IPS-20b (cell line): ENCODE measurements around the gene KLC1.

Experiments
- H3K27ac ChIP-seq: one replicate; pipeline ENCODE4 v1.5.1; 2013; ENCODE audit warnings: low read length
- H3K27me3 ChIP-seq: 2 replicates; pipeline ENCODE4 v1.6.1; 2013; ENCODE audit warnings: mild to moderate bottlenecking, low read length, inconsistent platforms; ENCODE audit not compliant: insufficient read depth
- H3K36me3 ChIP-seq: 2 replicates; pipeline ENCODE4 v1.6.1; 2013; ENCODE audit warnings: low read depth, mild to moderate bottlenecking, inconsistent platforms, low read length, moderate library complexity; ENCODE audit not compliant: insufficient read depth
- H3K4me1 ChIP-seq: 2 replicates; pipeline ENCODE4 v1.6.1; 2013; ENCODE audit warnings: mild to moderate bottlenecking, control low read depth, inconsistent platforms, low read length, moderate library complexity; ENCODE audit not compliant: insufficient read depth
- H3K4me3 ChIP-seq: 2 replicates; pipeline ENCODE4 v1.5.1; 2013; ENCODE audit warnings: mild to moderate bottlenecking, low read length, inconsistent platforms
- H3K9ac ChIP-seq: 2 replicates; pipeline ENCODE4 v1.6.1; 2013; ENCODE audit warnings: low read depth, mild to moderate bottlenecking, inconsistent platforms, low read length, moderate library complexity
- H3K9me3 ChIP-seq: 2 replicates; pipeline ENCODE4 v1.6.1; 2013; ENCODE audit warnings: mild to moderate bottlenecking, low read depth, low read length, inconsistent platforms; ENCODE audit not compliant: insufficient read depth

Gene KLC1

GRCh38 chr14:103710771-103711377 is 81.9 kb downstream of the KLC1 start:
- Histone ChIP-seq H3K9me3 (no peaks in the 10 kb centered on the region), H3K36me3 (peaks cover 49% of the 10 kb centered on the region), H3K27ac (no peak overlapping the region), H3K27me3 (no peaks in the 10 kb centered on the region), H3K9ac (peak overlapping the region; percentile 21; the same call in 1 of the 2 replicates), H3K4me3 (no peak overlapping the region), H3K4me1 (peaks cover 10% of the 10 kb centered on the region)

- Histone ChIP-seq H3K27me3 (peaks cover 3% of the 10 kb centered on the region; the same call in 1 of the 2 replicates), H3K36me3 (peaks cover 41% of the 10 kb centered on the region), H3K27ac (no peak overlapping the region), H3K4me1 (peaks cover 12% of the 10 kb centered on the region), H3K9ac (no peak overlapping the region), H3K9me3 (no peaks in the 10 kb centered on the region), H3K4me3 (no peak overlapping the region)
Observed at GRCh38 chr14:103711516-103712431, 82.8 kb downstream of the KLC1 start.

DNA sequence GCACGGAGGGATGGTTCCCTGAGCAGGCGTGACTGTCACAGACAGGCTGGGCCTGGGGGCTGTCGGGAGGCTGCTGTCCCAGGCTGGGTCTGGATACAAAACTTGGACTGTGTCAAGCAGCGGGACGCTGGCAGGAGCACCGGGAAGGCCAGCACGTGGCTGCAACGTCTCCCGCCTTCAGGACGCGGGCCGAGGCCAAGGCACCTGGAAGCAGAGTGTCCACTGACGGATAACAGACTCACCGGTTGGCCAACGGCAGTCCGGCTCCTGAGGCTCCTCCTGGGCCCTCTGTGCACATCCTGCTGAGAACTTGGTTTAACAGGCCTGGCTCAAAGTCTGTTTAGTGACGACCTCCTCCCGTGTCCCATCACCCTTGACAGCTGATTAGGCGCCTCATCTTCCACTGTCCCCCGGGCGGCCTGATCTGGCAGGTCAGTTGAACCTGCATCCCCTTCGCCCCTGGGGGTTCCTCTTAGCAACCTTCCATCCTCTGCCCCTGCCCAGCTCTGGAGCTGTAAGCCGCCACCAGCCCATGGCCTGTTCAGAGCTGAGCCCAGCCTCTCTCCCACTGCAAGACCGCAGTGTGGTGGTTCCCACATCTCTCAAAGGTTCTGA is 83.7 kb downstream of the KLC1 start:
- peaks cover 4% of the 10 kb centered on the region; the same call in 1 of the 2 replicates for H3K27me3 ChIP-seq
- peaks cover 14% of the 10 kb centered on the region for H3K4me1 ChIP-seq
- peaks cover 32% of the 10 kb centered on the region for H3K36me3 ChIP-seq
- no peak overlapping the region for H3K4me3 ChIP-seq
- no peak overlapping the region for H3K27ac ChIP-seq
- no peak overlapping the region for H3K9ac ChIP-seq
- H3K9me3 ChIP-seq: no peaks in the 10 kb centered on the region

- no peak overlapping the region for H3K4me3 ChIP-seq
- no peak overlapping the region for H3K27ac ChIP-seq
- H3K36me3 ChIP-seq: peaks cover 24% of the 10 kb centered on the region
- peaks cover 14% of the 10 kb centered on the region for H3K4me1 ChIP-seq
- H3K9me3 ChIP-seq: no peaks in the 10 kb centered on the region
- 0 out of 2 replicates have a peak overlapping the region, but pooled peaks have one; percentile 86 for H3K9ac ChIP-seq
- peaks cover 4% of the 10 kb centered on the region; the same call in 1 of the 2 replicates for H3K27me3 ChIP-seq
Observed at GRCh38 chr14:103713304-103714062, 84.5 kb downstream of the KLC1 start.

DNA sequence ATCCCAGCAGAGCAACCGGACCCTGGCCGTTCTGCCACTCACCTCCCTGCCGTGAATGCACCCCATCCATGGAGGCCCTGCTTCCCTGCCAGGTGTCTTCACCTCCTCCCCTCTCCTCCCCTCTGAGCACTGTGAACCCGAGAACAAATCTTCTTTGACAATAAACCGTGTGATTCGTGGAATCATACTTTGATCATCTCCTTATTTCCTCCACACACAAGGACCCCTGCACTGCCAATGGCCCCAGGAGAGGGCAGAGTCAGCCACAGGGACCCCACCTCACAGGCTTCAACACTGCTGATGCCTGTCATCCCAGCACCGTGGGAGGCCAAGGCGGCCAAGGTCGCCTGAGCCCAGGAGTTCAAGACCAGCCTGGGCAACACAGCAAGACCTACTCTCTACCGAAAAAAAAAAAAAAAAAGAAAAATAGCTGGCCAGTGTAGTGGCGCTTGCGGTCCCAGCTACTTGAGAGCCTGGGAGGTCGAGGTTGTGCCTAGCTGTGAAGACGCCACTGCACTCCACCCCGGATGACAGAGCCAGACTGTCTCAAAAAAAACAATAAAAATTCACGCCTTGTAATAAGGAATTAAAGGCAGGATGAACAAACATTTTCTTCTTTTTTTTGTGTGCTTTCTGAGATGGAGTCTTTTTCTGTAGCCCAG is 85.2 kb downstream of the KLC1 start:
- Histone ChIP-seq H3K4me1 (peaks cover 14% of the 10 kb centered on the region), H3K36me3 (peaks cover 18% of the 10 kb centered on the region), H3K27me3 (peaks cover 4% of the 10 kb centered on the region; the same call in 1 of the 2 replicates), H3K4me3 (peak overlapping the region; percentile 70), H3K9ac (peak overlapping the region; percentile 86; the same call in 1 of the 2 replicates), H3K9me3 (no peaks in the 10 kb centered on the region), H3K27ac (no peak overlapping the region)

GRCh38 chr14:103715052-103716000 is 86.3 kb downstream of the KLC1 start, which contains the start of the genes XRCC3 and ZFYVE21:
XRCC3 (minus strand) TSS chr14:103715451; CDS start chr14:103711087, 4,364 bp downstream.
ZFYVE21 (plus strand) TSS chr14:103715810; CDS start chr14:103715842, 32 bp downstream.
- Histone ChIP-seq H3K4me1 (peaks cover 14% of the 10 kb centered on the region), H3K4me3 (peak within 1 kb of the TSS; percentile 72), H3K27ac (no peak within 1 kb of the TSS)

GRCh38 chr14:103716091-103716801 is 87.2 kb downstream of the KLC1 start:
- no peaks in the 10 kb centered on the region for H3K9me3 ChIP-seq
- peaks cover 9% of the 10 kb centered on the region for H3K4me1 ChIP-seq
- no peak overlapping the region for H3K27ac ChIP-seq
- peaks cover 2% of the 10 kb centered on the region; the same call in 1 of the 2 replicates for H3K36me3 ChIP-seq
- H3K9ac ChIP-seq: peak overlapping the region; percentile 61; the same call in 1 of the 2 replicates
- H3K4me3 ChIP-seq: peak overlapping the region; percentile 72
- H3K27me3 ChIP-seq: peaks cover 4% of the 10 kb centered on the region; the same call in 1 of the 2 replicates

More at GRCh38 chr14:103715052-103716000, 86.3 kb downstream of the KLC1 start, which contains the start of the genes XRCC3 and ZFYVE21:
- Histone ChIP-seq H3K9ac (peak within 1 kb of the TSS; percentile 86), H3K9me3 (no peaks in the 10 kb centered on the region), H3K36me3 (peaks cover 9% of the 10 kb centered on the region), H3K27me3 (peaks cover 4% of the 10 kb centered on the region; the same call in 1 of the 2 replicates)

DNA sequence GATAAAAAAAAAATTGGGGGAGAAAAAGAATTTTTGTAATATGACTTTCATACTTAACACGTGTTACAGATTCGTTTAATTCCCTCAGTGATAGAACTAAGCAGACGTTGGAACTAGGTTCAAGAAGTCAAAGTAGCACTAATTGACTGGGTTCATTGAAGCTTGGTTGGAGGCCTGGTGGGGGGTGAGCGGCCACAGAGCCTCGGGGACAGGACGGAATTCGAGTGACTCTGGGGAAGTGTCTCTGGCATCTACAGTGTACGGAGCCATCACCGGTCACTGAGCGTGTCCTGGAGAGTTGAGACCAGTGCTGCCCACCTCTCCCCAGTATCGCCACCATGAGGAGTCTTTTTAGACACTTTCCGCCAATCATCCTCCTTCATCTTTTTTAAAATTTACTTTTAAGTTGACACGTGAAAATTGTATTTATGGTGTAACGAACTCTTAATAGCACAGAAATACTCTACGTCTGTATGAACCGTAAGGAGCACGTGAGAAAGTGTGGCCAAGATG is 87.9 kb downstream of the KLC1 start:
- Histone ChIP-seq H3K27me3 (peaks cover 4% of the 10 kb centered on the region; the same call in 1 of the 2 replicates), H3K4me3 (peak overlapping the region; percentile 72), H3K36me3 (no peaks in the 10 kb centered on the region), H3K9me3 (no peaks in the 10 kb centered on the region), H3K4me1 (peaks cover 7% of the 10 kb centered on the region), H3K9ac (peak overlapping the region; percentile 61; the same call in 1 of the 2 replicates), H3K27ac (no peak overlapping the region)

GRCh38 chr14:103718572-103718971 is 89.6 kb downstream of the KLC1 start:
- no peaks in the 10 kb centered on the region for H3K36me3 ChIP-seq
- H3K4me1 ChIP-seq: peaks cover 4% of the 10 kb centered on the region; the same call in 1 of the 2 replicates
- H3K27ac ChIP-seq: no peak overlapping the region
- no peak overlapping the region for H3K9ac ChIP-seq
- peaks cover 4% of the 10 kb centered on the region; the same call in 1 of the 2 replicates for H3K27me3 ChIP-seq
- H3K4me3 ChIP-seq: no peak overlapping the region
- no peaks in the 10 kb centered on the region for H3K9me3 ChIP-seq
